ENCODE measurements around the gene RBM8A.

RBM8A gene

DNA sequence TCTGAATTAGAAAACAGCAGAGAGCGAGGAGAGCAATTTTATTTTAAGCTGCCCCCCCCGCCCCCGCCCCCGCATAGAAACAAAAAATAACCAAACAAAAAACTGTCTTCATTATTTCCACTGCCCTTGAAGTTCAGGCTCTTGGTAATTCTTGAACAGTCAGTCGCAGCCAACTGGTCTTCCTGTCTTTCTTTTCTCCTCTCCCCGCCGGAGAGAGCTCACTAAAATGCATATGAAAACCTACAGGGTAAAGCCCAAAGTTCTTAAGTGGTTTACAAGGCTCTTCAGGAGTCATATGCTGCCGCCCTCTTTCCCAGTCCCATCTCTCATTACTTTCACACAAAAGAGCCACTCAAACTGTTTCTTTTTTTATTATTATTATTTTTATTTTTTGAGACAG is 40.5 kb downstream of the RBM8A start:
- TF ChIP-seq MYC (IDR thresholded peaks at IDR 0.05; ENCODE audit: low read depth, low read length) (no peak), MAX (IDR thresholded peaks at IDR 0.05; ENCODE audit: low read depth, low read length) (no peak), POLR2A (IDR thresholded peaks at IDR 0.05; ENCODE audit: extremely low read depth, insufficient read length) (no peak), CTCF (IDR thresholded peaks at IDR 0.05; ENCODE audit: low read depth, low read length) (no peak)
- H3K4me3 ChIP-seq (ENCODE audit: low read depth, low read length), result no peak overlapping the region
- DNase-seq (ENCODE audit: low read depth), result no peak

GRCh38 chr1:145886390-145886789 is 40.9 kb downstream of the RBM8A start:
- no peak for DNase-seq (ENCODE audit: low read depth)
- TF ChIP-seq CTCF (IDR thresholded peaks at IDR 0.05; ENCODE audit: low read depth, low read length) (no peak), MYC (IDR thresholded peaks at IDR 0.05; ENCODE audit: low read depth, low read length) (no peak), POLR2A (IDR thresholded peaks at IDR 0.05; ENCODE audit: extremely low read depth, insufficient read length) (no peak), MAX (IDR thresholded peaks at IDR 0.05; ENCODE audit: low read depth, low read length) (no peak)
- no peak overlapping the region for H3K4me3 ChIP-seq (ENCODE audit: low read depth, low read length)

- H3K4me3 ChIP-seq (ENCODE audit: low read depth, low read length), result no peak within 1 kb of the TSS
- no peak for TF ChIP-seq MAX (IDR thresholded peaks at IDR 0.05; ENCODE audit: low read depth, low read length)
- no peak for TF ChIP-seq CTCF (IDR thresholded peaks at IDR 0.05; ENCODE audit: low read depth, low read length)
- no peak for TF ChIP-seq MYC (IDR thresholded peaks at IDR 0.05; ENCODE audit: low read depth, low read length)
- TF ChIP-seq POLR2A (IDR thresholded peaks at IDR 0.05; ENCODE audit: extremely low read depth, insufficient read length), result no peak
- peak; percentile 72 for DNase-seq (ENCODE audit: low read depth)
Observed at GRCh38 chr1:145885738-145886287, 41.5 kb downstream of the RBM8A start, which contains the start of gene ANKRD35. Gene ANKRD35, minus strand, starts transcription at chr1:145885866. Its CDS starts 108 bp downstream, at chr1:145885758.

GRCh38 chr1:145884675-145885074 is 42.6 kb downstream of the RBM8A start:
- no peak overlapping the region for H3K4me3 ChIP-seq (ENCODE audit: low read depth, low read length)
- no peak for TF ChIP-seq POLR2A (IDR thresholded peaks at IDR 0.05; ENCODE audit: extremely low read depth, insufficient read length)
- no peak for TF ChIP-seq CTCF (IDR thresholded peaks at IDR 0.05; ENCODE audit: low read depth, low read length)
- TF ChIP-seq MAX (IDR thresholded peaks at IDR 0.05; ENCODE audit: low read depth, low read length), result no peak
- TF ChIP-seq MYC (IDR thresholded peaks at IDR 0.05; ENCODE audit: low read depth, low read length), result no peak
- DNase-seq (ENCODE audit: low read depth), result no peak

DNA sequence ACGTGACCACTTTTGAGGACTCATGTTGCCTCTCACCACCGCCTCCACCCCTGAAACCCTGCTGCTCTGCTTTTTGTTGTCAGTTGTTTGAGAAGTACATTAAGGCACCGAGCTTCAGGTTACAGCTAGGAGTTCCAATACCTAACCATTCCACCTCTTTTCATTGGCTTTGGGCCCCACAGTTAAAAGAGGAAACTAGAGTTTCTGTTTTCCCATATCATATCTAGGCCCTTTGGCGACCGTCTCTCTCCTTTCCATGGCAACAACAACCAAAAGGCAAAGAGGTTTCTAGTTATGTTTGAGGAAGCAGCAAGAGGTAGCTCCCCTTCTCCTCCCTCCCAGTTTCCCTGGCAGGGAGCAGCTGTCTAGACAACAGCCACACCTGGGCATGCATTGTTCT is 47.5 kb downstream of the RBM8A start:
- TF ChIP-seq POLR2A (IDR thresholded peaks at IDR 0.05; ENCODE audit: extremely low read depth, insufficient read length) (no peak), MYC (IDR thresholded peaks at IDR 0.05; ENCODE audit: low read depth, low read length) (no peak), CTCF (IDR thresholded peaks at IDR 0.05; ENCODE audit: low read depth, low read length) (no peak), MAX (IDR thresholded peaks at IDR 0.05; ENCODE audit: low read depth, low read length) (no peak)
- DNase-seq (ENCODE audit: low read depth), result no peak
- H3K4me3 ChIP-seq (ENCODE audit: low read depth, low read length), result no peak overlapping the region

Data from NB4 (cell line).